HUDEP-2 (cell line): Measurements from ENCODE around the gene CIP2A.
"Not testable (repeated sequence)": the region's sequence is repeated elsewhere in the genome, so short reads cannot be mapped to it uniquely, and the experiment has no call there.

Experiments used
- DNase-seq, 76 experiments: peaks; one replicate each; lab custom pipeline; 2025; ENCODE audit not compliant: unreplicated experiment in 76 of 76; lab: John Stamatoyannopoulos, UW

The CIP2A gene

DNA sequence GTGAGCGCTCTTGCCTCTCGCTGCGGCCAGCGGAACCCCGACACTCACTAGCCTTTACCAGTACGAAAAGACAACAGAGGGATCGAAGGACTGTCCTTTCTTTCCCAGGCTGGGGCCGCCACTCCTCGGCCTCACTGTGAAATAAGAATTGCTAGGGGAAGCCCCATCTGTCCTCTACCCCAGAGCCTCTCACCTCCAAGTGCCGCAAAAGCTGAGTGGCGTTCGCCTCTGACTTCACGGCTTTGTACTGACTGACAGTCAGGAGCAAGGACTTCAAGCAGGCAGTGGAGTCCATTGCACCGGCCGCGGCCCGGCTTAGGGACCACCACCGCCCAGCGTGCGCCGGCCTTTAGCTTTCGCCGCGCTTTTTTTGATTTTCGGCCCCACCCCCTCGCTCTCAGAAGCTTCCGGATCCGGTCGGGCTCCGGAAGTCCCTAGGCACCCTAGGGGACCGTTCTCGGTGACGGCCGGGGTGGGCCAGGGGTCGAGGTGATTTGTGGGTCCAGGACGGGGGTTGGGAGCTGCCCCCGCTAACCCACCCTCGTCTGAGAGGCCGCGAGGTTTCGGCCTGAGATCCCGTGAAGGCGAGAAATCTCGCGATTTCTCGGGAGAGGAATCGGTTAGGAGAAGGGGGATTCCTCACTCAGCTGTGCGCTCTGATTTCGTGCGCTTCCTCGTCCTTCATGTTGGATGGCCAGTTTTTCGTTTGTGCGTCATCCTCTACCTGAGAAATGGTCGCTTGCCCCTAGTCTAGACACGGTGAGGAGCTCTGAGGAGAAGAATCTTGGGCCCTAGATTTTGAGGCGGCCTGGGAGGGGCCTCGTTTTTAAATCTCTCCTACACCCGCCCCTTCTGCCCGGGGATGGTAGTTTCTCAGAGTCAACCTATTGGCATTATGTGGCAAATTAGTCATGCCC, at the start of gene CIP2A, which contains the start of gene DZIP3:
Gene CIP2A, minus strand, starts transcription at position 358 of the 917 bp plus-strand sequence. Its CDS starts 63 bp downstream, at position 295.
Gene DZIP3, plus strand, starts transcription at position 642 of the 917 bp plus-strand sequence. CDS start 15,685 bp downstream, outside the sequence.
- DNase-seq: peak in 75 of 76 experiments; percentile 14 to 87 (median 71)

DNA sequence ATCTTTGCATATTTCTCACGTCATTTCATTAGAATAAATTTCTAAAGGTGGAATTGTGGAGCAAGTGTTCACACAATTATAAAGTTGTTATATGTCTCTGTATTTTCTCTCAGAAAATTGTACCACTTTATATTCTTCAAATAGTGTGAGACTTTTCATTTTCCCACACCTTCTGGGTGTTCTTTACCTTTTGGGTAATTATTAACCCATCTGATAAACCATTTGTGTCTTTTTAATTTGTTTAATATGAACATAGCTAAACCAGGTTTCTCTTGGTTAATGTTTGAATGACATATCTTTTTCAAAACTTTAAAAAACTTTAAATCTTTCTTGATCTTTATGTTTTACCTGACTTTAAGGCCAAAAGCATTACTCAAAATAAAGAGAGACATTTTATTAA, 40.7 kb upstream of the CIP2A start:
- DNase-seq: no peak

DNA sequence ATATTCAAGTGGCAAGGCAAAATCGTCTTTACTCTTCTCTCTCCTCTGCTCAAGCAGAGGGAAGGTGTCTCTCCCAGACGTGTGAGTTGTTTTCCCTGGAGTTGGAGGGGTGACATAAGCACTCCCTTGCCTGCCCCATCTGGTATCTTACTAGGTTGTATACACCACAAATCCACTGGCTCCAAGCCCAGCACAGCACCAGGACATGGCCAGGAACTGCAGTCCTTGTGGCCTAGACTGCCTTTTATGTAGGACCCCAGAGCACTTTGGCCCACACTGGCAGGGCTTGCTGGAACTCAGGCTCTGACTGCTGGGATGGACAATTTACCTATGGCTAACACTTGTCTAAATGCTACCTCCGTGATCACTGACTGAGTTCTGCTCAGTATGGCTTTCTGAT, 34.3 kb upstream of the CIP2A start:
- no peak for DNase-seq

DNA sequence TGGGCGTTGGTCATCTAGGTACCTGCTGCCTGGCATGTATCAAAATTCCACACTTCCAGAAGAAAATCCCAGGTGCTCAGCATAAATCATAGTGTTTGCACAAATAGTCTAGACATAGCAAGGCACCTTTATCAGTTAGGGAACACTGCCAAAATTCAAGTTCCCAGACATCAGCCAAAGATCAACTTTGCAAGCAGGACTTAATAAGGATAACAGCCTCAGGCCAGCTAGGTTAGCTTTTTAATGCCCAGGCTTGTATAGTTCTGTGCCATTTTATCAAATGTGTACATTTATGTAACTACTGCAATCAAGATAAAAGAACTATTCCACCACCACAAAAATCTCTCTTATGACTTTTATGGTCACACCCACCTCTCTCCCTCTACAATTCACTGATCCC, 31.0 kb upstream of the CIP2A start:
- peak in 1 of 76 experiments; percentile 7 for DNase-seq

DNA sequence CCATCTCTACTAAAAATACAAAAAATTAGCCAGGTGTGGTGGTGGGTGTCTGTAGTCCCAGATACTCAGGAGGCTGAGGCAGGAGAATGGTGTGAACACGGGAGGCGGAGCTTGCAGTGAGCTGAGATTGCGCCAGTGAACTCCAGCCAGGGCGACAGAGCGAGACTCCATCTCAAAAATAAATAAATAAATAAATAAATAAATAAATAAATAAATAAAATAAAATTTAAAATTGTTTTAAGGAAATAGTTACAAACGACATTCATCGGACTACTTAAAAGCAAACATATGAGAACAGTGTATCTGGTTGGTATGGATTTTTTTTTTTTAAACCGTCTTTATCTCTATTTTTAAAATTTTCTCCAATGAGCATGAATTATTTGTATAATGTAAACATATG, 26.9 kb upstream of the CIP2A start:
- DNase-seq: not testable (repeated sequence)

DNA sequence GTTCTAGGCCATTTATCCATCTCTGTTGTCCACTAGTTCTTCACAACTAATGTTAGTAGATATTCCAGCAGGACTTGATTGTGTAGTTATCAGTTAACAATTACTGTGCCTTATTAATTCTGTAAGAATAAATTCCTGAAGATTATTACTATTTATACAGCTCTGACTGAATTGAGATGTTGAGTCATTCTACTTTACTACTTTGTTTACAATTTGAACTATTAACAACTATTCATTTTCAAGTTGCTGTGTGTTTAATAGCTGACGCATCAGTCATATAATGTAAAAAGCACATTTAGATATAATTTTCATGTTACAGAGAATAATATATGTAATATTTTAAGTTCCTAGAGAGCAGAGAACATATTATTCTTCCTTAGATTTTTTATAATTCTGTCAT, 21.4 kb upstream of the CIP2A start:
- DNase-seq: no peak

DNA sequence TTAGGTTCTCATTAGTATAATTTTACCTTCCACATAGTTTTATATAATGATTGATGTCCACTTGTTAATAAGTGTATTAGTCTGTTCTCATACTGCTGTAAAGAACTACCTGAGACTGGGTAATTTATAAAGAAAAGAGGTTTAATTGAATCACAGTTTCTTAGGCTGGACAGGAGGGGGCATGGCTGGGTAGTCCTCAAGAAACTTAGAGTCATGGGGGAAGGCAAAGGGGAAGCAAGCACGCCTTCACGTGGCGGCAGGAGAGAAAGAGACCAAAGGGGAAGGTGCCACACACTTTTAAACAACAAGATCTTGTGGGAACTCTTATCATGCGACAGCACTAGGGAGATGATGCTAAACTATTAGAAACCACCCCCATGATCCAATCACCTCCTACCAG, 19.5 kb upstream of the CIP2A start:
- DNase-seq: no peak

DNA sequence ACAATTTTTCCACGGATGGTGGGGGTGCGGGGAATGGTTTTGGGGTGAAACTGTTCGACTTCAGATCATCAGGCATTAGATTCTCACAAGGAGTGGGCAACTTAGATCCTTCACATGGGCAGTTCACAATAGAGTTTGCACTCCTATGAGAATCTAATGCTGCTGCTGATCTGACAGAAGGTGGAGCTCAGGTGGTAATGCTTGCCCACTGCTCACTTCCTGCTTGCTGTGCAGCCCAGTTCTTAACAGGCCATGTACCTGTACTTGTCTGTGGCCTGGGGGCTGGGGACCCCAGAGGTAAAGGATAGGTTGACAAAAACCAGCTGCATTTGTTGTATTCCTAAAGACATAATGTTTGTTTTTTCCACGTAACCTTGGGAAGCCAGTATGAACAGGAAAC, 16.3 kb upstream of the CIP2A start:
- no peak for DNase-seq

DNA sequence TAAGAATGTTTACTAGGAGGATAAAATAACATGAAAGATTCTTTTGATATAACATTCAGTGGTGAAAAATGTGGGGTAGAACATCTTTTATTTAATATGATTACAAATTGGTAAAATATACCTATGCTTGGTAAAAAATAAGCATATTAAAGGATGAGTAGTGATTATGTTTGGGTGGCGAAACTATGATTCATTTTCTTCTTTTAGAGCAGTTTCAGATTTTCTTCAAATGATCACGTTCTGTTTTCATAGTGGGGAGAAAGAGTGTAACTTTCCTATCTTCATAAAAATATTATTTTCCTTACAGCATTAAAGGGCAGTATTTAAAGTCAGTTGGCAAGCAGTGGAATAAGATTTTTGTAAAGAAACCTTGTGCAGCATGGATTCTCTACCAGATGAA, 15.8 kb upstream of the CIP2A start:
- DNase-seq: no peak

DNA sequence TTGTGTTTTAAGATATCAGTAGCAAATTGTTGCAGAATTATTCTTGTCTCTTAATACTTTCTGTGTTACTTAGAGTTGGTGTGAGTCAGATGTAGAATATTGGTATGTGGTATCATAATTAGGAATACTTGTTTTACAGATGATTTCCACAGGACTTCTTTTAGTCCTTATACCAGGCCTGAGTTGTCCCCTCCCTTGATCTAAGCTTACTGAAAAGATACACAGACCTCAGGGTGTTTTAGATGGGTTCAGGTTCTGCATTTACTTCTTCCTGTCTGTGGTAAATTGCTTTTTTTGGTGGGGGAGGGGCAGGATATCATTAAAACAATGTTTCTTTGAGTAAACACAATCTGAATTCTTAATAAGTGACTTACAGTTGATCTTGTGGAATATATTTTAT, 14.5 kb upstream of the CIP2A start:
- DNase-seq: no peak

DNA sequence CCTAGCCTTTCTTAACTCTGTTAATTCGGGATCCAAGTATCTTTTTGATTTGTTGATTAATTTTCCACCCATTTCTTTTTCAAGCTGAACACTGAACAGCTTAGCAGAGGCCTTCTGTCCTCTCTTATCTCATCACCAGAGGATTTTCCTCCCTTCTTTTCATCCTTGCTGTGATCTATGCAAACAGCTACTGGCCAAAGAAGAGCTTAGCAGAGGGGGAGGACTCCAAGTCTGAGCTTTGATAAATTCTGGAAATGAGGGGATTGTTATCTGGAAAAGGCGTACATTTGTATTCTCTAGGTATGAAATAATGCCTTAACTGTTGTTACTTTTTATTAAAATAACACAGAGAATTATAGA, 13.7 kb upstream of the CIP2A start:
- no peak for DNase-seq

DNA sequence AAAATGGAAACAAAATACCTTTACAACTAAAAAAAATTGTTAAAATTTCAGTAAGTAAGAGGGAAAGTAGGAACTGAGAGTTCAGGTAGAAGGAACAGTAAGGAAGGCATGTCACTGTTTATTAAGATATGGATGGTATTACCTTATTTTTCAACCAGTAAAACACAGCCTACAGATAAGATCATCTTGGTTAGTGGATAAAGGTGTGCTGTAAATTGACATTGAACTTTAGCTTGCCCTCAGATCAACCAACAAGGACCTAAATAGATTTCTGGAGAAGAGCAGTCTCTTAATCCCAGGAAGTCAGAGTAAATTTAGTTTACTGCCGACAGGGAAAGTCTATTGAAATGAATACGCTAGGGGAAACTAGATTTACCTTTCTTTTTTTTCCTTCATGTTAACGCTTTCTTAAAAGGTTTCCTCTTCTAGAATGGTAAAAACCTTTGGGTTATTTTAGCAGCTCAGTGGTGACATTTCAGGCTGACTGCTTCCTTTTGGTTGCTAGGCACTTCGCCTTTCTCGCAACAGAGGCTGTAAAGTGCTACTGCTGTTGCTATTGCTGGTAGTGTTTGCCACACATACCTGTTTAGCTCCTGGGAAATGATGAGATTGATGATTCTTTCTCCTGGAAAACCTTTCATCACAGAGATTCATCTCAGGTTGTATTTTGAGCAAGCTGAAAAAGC, 13.2 kb upstream of the CIP2A start:
- no peak for DNase-seq

DNA sequence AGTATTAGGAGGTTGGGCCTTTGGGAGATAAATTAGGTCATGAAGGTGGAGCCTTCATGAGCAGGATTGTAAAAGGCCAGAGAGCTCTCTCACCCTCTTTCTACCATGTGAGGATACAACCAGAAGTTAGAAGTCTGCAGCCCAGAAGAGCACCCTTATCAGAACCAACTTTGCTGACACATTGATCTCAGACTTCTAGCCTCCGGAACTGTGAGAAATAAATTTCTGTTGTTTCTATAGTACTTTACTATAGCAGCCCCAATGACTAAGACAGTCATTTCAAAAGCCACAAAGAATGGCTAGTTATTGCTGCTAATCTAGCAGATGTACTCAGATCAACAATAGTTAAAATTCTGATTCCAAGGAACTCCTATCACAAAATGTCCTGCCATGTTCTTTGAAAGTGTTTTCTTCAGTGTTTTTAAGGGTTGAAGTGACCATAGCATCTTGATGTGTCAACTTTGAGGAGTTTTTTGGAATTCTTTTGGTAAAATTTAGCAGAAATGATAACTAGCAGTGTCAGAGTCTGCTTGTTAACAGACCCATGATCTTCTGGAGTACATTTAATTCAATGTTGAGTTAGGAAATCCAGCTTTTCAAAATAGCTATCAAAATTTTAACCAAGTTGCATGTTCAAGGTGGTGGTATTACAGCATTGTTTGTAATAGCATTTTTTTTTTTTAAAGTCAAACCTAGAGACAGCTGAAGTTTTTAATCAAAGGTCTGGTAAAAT, 10.6 kb upstream of the CIP2A start:
- peak in 12 of 76 experiments; percentile 5 to 33 (median 18) for DNase-seq

DNA sequence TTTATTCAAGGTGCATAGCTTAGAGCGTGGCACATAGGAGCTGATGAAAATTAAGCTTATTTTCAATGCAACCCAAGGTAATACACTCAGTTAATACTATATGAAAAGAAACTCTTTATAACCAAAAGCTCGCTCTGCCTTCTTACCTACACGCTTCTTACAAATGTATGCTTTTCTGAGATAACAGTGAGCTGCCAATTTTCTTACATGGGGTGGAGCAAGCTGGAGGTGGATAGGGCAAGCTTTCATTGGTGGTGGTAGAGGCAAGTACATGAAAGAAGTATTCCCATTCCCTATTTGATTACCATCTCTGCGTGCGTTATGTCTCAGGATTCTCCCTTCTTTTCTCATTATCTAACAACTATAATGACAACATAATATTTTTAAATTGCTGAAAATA, 9.1 kb upstream of the CIP2A start:
- peak in 45 of 76 experiments; percentile 0 to 70 (median 21) for DNase-seq

DNA sequence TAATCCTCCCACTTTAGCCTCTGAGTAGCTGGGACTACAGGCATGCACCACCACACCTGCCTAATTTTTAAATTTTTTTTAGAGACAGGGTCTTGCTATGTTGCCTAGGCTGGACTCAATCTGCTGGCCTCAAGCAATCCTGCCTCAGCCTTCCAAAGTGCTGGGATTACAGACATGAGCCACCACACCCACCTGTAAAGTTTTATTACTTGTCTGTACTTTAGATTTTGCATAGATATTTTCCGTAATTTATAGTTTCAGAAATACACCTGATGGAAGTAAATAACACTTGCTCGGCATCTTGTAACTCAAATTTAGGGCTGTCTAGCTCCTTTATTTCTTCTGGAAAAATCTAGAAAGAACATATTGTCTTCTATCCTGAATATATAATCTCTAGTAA, 6.1 kb upstream of the CIP2A start:
- no peak for DNase-seq

DNA sequence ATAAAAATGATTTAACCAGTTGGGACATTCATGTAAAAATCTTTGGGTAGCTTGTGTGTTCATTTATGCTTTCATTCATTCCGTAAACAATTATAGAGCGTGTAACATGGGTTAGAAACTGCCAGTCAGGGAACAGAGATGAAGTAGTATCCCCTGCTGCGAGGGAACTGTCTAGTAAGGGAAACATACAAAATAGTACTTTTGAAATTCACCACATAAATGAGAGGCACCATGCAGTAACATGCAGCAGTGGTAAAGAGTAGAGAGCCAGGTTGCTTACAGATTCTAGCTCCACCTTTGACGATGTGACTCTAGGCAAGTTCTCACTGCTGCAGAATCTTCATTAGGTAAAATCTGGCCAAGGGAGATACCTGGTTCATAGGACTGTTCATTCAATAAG, 1.2 kb upstream of the CIP2A start:
- no peak for DNase-seq

DNA sequence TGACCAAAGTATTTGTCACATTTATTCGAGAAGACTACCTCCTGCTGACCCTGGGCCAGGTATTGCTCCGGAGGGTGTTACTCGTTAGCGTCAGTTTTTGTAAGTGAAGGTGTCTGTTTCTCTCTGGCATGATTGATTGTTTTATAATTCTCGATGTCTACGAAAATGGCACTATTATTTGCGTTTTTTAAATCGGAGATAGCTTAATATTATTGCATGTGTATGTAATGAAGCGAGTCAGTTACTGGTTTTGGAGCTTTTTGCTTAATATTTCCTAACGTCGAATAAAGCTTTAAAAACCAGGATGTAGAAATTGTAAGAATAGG, 723 bp upstream of the CIP2A start:
- DNase-seq: no peak

DNA sequence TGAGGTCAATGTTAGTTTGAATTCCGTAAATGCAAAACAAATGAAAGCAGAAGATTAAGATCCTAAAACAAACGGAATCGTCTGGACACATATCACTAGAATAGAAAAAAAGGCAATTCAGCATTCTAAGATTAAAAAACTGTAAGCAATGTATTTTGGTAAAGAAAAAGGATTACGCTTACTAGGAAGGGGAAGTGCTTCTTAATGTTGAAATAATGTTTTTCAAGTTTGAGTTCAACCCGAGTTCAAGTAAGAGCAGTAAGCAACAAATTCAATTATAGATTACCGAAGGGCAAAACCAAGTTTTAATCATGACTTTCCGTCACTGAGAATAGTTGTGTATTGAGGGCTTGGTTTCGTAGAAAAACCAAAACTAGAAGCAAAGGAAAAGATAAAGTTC, 637 bp downstream of the CIP2A start:
- peak in 1 of 76 experiments; percentile 13 for DNase-seq

DNA sequence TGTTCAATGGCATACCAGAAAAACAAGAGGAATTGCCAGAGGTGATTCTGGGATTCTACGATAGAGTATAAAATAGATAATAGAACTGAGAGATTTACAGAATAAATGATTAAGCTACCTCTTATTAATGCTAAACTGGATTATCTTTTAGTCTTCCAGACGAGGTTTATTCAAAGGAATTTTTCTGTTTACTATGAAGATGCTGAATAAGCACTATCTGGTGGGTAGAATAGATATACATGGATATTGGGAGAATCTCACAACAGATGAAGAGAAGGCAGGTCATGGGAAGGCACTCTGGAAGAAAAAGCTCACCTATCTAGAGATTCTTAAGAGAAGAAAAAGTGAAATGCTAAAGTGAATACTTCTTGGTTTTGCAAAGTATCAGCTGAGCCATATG, 11.2 kb downstream of the CIP2A start:
- no peak for DNase-seq

DNA sequence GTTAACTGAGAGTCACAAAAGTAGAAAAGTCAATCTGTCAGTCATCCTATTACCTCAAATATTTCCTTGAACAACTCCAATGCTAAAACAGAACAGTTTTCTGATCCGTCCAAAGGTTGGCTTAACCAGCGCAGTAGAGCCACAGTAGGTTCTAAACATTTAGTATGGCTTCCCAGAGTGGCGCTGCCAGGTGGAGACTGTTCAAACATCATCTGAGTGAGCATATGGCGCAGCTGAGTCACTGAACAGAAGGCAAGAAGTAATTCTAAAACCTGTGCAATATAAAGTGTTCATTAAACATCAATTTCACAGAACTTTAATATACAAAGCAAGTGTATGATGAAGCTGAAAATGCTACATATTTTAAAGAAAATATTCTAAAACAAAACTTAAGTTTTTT, 19.9 kb downstream of the CIP2A start:
- no peak for DNase-seq

DNA sequence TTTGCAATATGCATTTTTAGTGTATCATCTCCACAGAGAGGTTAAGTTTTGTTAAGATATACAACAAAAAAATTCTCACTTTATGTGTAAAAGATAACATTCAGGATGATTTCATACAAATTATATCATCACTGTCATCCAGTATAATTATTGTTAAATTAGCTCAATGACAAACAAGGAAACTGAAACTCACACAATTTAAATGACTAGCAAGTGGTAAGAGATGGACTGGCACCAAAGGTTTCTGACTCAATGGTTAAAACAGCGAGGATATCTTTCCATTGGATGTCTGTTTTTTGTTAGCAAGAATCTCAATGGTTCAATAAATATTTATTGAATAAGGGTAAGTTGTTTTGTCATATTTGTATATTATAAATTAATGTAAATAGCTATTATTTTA, 22.6 kb downstream of the CIP2A start:
- DNase-seq: no peak
